Fibroblast of pulmonary artery (primary cell): ENCODE measurements around the gene HVCN1.
"Not testable (repeated sequence)": the region's sequence is repeated elsewhere in the genome, so short reads cannot be mapped to it uniquely, and the experiment has no call there.

Experiments
- DNase-seq: peaks from one replicate; pipeline ENCODE4 v3.0.0-alpha.2; 2010; ENCODE audit warnings: low read depth
- H3K4me3 ChIP-seq: replicated peaks from 2 replicates; pipeline ENCODE4 v1.5.1; 2011; ENCODE audit warnings: low read depth, mild to moderate bottlenecking, control low read depth, low read length, moderate library complexity
- CTCF ChIP-seq: IDR thresholded peaks from 2 replicates; pipeline ENCODE4 v1.5.1; 2011; ENCODE audit warnings: mild to moderate bottlenecking, control low read depth, low read length, inconsistent platforms; ENCODE audit errors: missing control alignments

Gene HVCN1

DNA sequence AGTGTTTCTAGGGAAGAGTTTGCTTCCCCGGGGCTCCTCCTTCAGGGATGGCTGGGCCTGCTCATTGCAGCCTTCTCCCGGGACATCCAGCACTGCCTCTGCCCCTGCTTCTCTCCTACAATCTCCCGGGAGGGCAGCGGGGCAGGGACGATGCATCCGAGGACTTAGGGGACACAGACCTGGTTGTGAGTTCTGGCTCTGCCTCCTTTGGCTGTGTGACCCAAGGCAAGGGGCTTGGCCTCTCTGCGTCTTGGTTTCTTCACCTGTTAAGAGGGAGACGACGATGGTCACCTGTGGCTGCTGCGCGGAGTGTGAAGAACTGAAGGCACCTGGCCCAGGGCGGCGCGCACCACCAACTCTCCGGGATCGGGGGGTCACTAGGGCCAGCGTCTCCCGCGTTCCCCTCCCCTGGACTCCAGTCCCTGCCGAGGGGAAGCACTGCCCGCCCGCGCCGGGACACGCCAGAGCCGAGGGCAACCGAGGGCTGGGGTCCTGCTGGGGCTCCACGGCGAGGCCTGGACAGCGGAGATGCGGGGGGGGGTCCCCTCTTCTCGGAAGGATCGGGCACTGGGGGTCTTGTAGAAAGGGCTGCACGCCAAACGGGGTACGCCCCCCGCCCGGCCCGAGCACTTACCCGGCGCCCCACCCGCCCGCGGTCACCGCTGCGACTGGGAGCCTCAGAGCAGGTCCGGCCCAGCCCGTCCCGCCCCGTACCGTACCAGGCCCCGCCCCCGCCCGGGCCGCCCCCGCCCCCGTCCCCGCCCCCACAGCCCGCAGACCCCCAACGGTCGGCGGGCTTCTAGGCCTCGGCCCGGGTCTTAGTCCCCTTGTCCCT is at the start of gene HVCN1:
Gene HVCN1 (minus strand): TSS at position 670 of the 835 bp plus-strand sequence. CDS start 5,870 bp downstream, outside the sequence.
- no peak for DNase-seq
- no peak for TF ChIP-seq CTCF
- H3K4me3 ChIP-seq: peak within 1 kb of the TSS; percentile 58

- H3K4me3 ChIP-seq: no peak overlapping the region
- no peak for TF ChIP-seq CTCF
- DNase-seq: no peak
Measured at GRCh38 chr12:110737532-110737931, 48.6 kb upstream of the HVCN1 start.

GRCh38 chr12:110737016-110737415 is 48.1 kb upstream of the HVCN1 start:
- not testable (repeated sequence) for DNase-seq

GRCh38 chr12:110733900-110734299 is 45.0 kb upstream of the HVCN1 start:
- TF ChIP-seq CTCF: no peak
- no peak overlapping the region for H3K4me3 ChIP-seq
- DNase-seq: no peak

More at GRCh38 chr12:110737016-110737415, 48.1 kb upstream of the HVCN1 start:
- not testable (repeated sequence) for H3K4me3 ChIP-seq

GRCh38 chr12:110733089-110733715 is 44.3 kb upstream of the HVCN1 start:
- DNase-seq: peak; percentile 76
- no peak overlapping the region for H3K4me3 ChIP-seq
- no peak for TF ChIP-seq CTCF

GRCh38 chr12:110732572-110732971 is 43.7 kb upstream of the HVCN1 start:
- no peak for DNase-seq
- H3K4me3 ChIP-seq: no peak overlapping the region
- TF ChIP-seq CTCF: no peak

GRCh38 chr12:110731479-110731878 is 42.6 kb upstream of the HVCN1 start:
- DNase-seq: no peak
- no peak for TF ChIP-seq CTCF
- H3K4me3 ChIP-seq: no peak overlapping the region
